AG09309 (cell line): ENCODE data around the gene HACE1.
"Not testable (repeated sequence)": the region's sequence is repeated elsewhere in the genome, so short reads cannot be mapped to it uniquely, and the experiment has no call there.

Experiments used
- DNase-seq: peaks from one replicate; pipeline ENCODE4 v3.0.0-alpha.2; 2010; ENCODE audit warnings: low read depth
- H3K4me3 ChIP-seq: 2 replicates; pipeline ENCODE4 v1.5.1; 2011; ENCODE audit warnings: mild to moderate bottlenecking, low read depth, low read length, moderate library complexity; ENCODE audit not compliant: control insufficient read depth
- CTCF ChIP-seq: IDR thresholded peaks from 2 replicates; pipeline ENCODE4 v1.5.1; 2011; ENCODE audit warnings: mild to moderate bottlenecking, low read depth, low read length, inconsistent platforms; ENCODE audit not compliant: insufficient read depth, control insufficient read depth; ENCODE audit errors: missing control alignments

HACE1 gene

GRCh38 chr6:104750449-104750848 lies 109.3 kb downstream of the HACE1 start:
- no peak for DNase-seq
- no peak overlapping the region for H3K4me3 ChIP-seq
- TF ChIP-seq CTCF = no peak

- H3K4me3 ChIP-seq, DNase-seq: not testable (repeated sequence)
Observed at GRCh38 chr6:104739124-104739523, 120.6 kb downstream of the HACE1 start.

GRCh38 chr6:104737567-104737966 lies 122.2 kb downstream of the HACE1 start:
- H3K4me3 ChIP-seq, DNase-seq: not testable (repeated sequence)

GRCh38 chr6:104736545-104736944 lies 123.2 kb downstream of the HACE1 start:
- H3K4me3 ChIP-seq = no peak overlapping the region
- DNase-seq = no peak
- no peak for TF ChIP-seq CTCF

GRCh38 chr6:104730450-104730849 lies 129.3 kb downstream of the HACE1 start:
- no peak for DNase-seq
- TF ChIP-seq CTCF = no peak

GRCh38 chr6:104729433-104729832 lies 130.3 kb downstream of the HACE1 start:
- no peak for DNase-seq
- no peak for TF ChIP-seq CTCF
- H3K4me3 ChIP-seq = no peak overlapping the region

More at GRCh38 chr6:104730450-104730849, 129.3 kb downstream of the HACE1 start:
- no peak overlapping the region for H3K4me3 ChIP-seq

GRCh38 chr6:104728448-104728847 lies 131.3 kb downstream of the HACE1 start:
- no peak for TF ChIP-seq CTCF
- H3K4me3 ChIP-seq = no peak overlapping the region
- DNase-seq = no peak

- no peak overlapping the region for H3K4me3 ChIP-seq
- DNase-seq = peak; percentile 11
- TF ChIP-seq CTCF = no peak
Observed at GRCh38 chr6:104718672-104719071, 141.0 kb downstream of the HACE1 start.
